ENCODE data around the gene TRAPPC12.

TRAPPC12 gene

GRCh38 chr2:3432067-3432466 lies 52.6 kb downstream of the TRAPPC12 start:
- no peaks in the 10 kb centered on the region for H3K79me2 ChIP-seq (ENCODE audit: insufficient read depth, low read length)

GRCh38 chr2:3432693-3433338 lies 53.3 kb downstream of the TRAPPC12 start:
- no peak overlapping the region for H3K27ac ChIP-seq (ENCODE audit: low read depth, low read length)

More at GRCh38 chr2:3432067-3432466, 52.6 kb downstream of the TRAPPC12 start:
- TF ChIP-seq CTCF (IDR thresholded peaks at IDR 0.05; ENCODE audit: insufficient read depth, low read length, poor library complexity, severe bottlenecking) (no peak), EZH2phosphoT487 (conservative IDR thresholded peaks at IDR 0.05; ENCODE audit: low read length) (no peak)
- H3K27ac ChIP-seq (ENCODE audit: low read depth, low read length) = no peak overlapping the region
- H3K4me2 ChIP-seq (ENCODE audit: low read depth, low read length, poor library complexity, severe bottlenecking) = no peak overlapping the region
- no peaks in the 10 kb centered on the region for H3F3A ChIP-seq (ENCODE audit: insufficient read depth)
- H4K20me1 ChIP-seq (ENCODE audit: low read depth, low read length) = no peaks in the 10 kb centered on the region
- H3K9me2 ChIP-seq (replicated peaks; ENCODE audit: insufficient read depth, low read length) = no peaks in the 10 kb centered on the region
- no peak overlapping the region for H3K9ac ChIP-seq (ENCODE audit: low read length)
- H3K4me3 ChIP-seq (ENCODE audit: insufficient read depth, low read length, poor library complexity, severe bottlenecking) = no peak overlapping the region
- no peak overlapping the region for H2AFZ ChIP-seq (ENCODE audit: low read depth, low read length, severe bottlenecking)
- no peaks in the 10 kb centered on the region for H3K9me3 ChIP-seq (ENCODE audit: insufficient read depth, low read length)
- no peaks in the 10 kb centered on the region for H3K36me3 ChIP-seq (ENCODE audit: low read length)
- H3K27me3 ChIP-seq (ENCODE audit: low read length) = no peaks in the 10 kb centered on the region

GRCh38 chr2:3433339-3433699 lies 53.8 kb downstream of the TRAPPC12 start:
- Histone ChIP-seq H2AFZ (ENCODE audit: low read depth, low read length, severe bottlenecking) (no peak overlapping the region), H3K36me3 (ENCODE audit: low read length) (no peaks in the 10 kb centered on the region), H3K27ac (ENCODE audit: low read depth, low read length) (no peak overlapping the region)

More at GRCh38 chr2:3432693-3433338, 53.3 kb downstream of the TRAPPC12 start:
- Histone ChIP-seq H3K9me2 (replicated peaks; ENCODE audit: insufficient read depth, low read length) (no peaks in the 10 kb centered on the region), H3K36me3 (ENCODE audit: low read length) (no peaks in the 10 kb centered on the region), H2AFZ (ENCODE audit: low read depth, low read length, severe bottlenecking) (no peak overlapping the region), H3K9ac (ENCODE audit: low read length) (no peak overlapping the region), H4K20me1 (ENCODE audit: low read depth, low read length) (no peaks in the 10 kb centered on the region), H3K9me3 (ENCODE audit: insufficient read depth, low read length) (no peaks in the 10 kb centered on the region), H3K4me2 (ENCODE audit: low read depth, low read length, poor library complexity, severe bottlenecking) (no peak overlapping the region), H3K27me3 (ENCODE audit: low read length) (no peaks in the 10 kb centered on the region), H3K79me2 (ENCODE audit: insufficient read depth, low read length) (no peaks in the 10 kb centered on the region), H3K4me3 (ENCODE audit: insufficient read depth, low read length, poor library complexity, severe bottlenecking) (no peak overlapping the region), H3F3A (ENCODE audit: insufficient read depth) (no peaks in the 10 kb centered on the region)
- TF ChIP-seq EZH2phosphoT487 (conservative IDR thresholded peaks at IDR 0.05; ENCODE audit: low read length) = no peak
- no peak for TF ChIP-seq CTCF (IDR thresholded peaks at IDR 0.05; ENCODE audit: insufficient read depth, low read length, poor library complexity, severe bottlenecking)

More at GRCh38 chr2:3433339-3433699, 53.8 kb downstream of the TRAPPC12 start:
- TF ChIP-seq CTCF (IDR thresholded peaks at IDR 0.05; ENCODE audit: insufficient read depth, low read length, poor library complexity, severe bottlenecking) (no peak), EZH2phosphoT487 (conservative IDR thresholded peaks at IDR 0.05; ENCODE audit: low read length) (no peak)
- Histone ChIP-seq H3K9ac (ENCODE audit: low read length) (no peak overlapping the region), H3K27me3 (ENCODE audit: low read length) (no peaks in the 10 kb centered on the region), H3K79me2 (ENCODE audit: insufficient read depth, low read length) (no peaks in the 10 kb centered on the region), H4K20me1 (ENCODE audit: low read depth, low read length) (no peaks in the 10 kb centered on the region), H3K4me3 (ENCODE audit: insufficient read depth, low read length, poor library complexity, severe bottlenecking) (no peak overlapping the region), H3K9me3 (ENCODE audit: insufficient read depth, low read length) (no peaks in the 10 kb centered on the region), H3K9me2 (replicated peaks; ENCODE audit: insufficient read depth, low read length) (no peaks in the 10 kb centered on the region), H3F3A (ENCODE audit: insufficient read depth) (no peaks in the 10 kb centered on the region), H3K4me2 (ENCODE audit: low read depth, low read length, poor library complexity, severe bottlenecking) (no peak overlapping the region)

Measured in SU-DHL-6 (cell line).